WTC11 (cell line): ENCODE data around the gene BAIAP3. TPM values are rescaled to one million over a fixed set of nuclear protein-coding genes. Genes with fewer than 3 reads are reported as not detected.

ENCODE experiments used
- ATAC-seq: fragments of 200-7000 bp; cut with Tn5 transposase; 2 replicates; pipeline ENCODE4 v1.10.0; 2021; ENCODE audit warnings: mild to moderate bottlenecking, moderate library complexity
- CTCF ChIA-PET: fragments of 300-600 bp; sonication (Branson Sonifier 250); formaldehyde crosslinking; loops from one replicate; lab custom pipeline; 2021; ENCODE audit warnings: antibody characterized with exemption; lab: Charles Lee
- POLR2A ChIA-PET: fragments of 350-600 bp; sonication (Branson Sonifier 250); formaldehyde crosslinking; loops from one replicate; lab custom pipeline; 2021; ENCODE audit warnings: antibody characterized with exemption; lab: Charles Lee
- DNase-seq: peaks from one replicate; pipeline ENCODE4 v3.0.0; 2021; ENCODE audit warnings: low spot score
- H3K27ac Mint-ChIP-seq: 2 replicates; pipeline ENCODE4 v1.8.0; 2021; ENCODE audit warnings: mixed read lengths
- H3K27me3 Mint-ChIP-seq: 2 replicates; pipeline ENCODE4 v1.8.0; 2021; ENCODE audit warnings: low read depth, mild to moderate bottlenecking, moderate library complexity, mixed read lengths
- H3K36me3 Mint-ChIP-seq: 2 replicates; pipeline ENCODE4 v1.8.0; 2021; ENCODE audit warnings: mixed read lengths
- H3K4me1 Mint-ChIP-seq: 2 replicates; pipeline ENCODE4 v1.8.0; 2022; ENCODE audit warnings: mixed read lengths
- H3K4me3 Mint-ChIP-seq: 2 replicates; pipeline ENCODE4 v1.8.0; 2021; ENCODE audit warnings: mild to moderate bottlenecking, moderate library complexity, mixed read lengths
- H3K9me3 Mint-ChIP-seq: 2 replicates; pipeline ENCODE4 v1.8.0; 2021; ENCODE audit warnings: mixed read lengths
- ATF6 ChIP-seq: sonication (generic); formaldehyde crosslinking; IDR thresholded peaks from 2 replicates; pipeline ENCODE4 v1.8.1; 2023; ENCODE audit warnings: mild to moderate bottlenecking, missing genetic modification reagents
- CREB1 ChIP-seq: sonication (generic); formaldehyde crosslinking; IDR thresholded peaks from 2 replicates; pipeline ENCODE4 v1.8.0; 2023; ENCODE audit warnings: mild to moderate bottlenecking, missing genetic modification reagents
- CREM ChIP-seq: sonication (generic); formaldehyde crosslinking; IDR thresholded peaks from 2 replicates; pipeline ENCODE4 v1.8.1; 2022; ENCODE audit warnings: mild to moderate bottlenecking, missing genetic modification reagents, moderate library complexity
- EMX1 ChIP-seq: fragments of 250-450 bp; sonication (Bioruptor Pico); IDR thresholded peaks from 2 replicates; pipeline ENCODE4 v1.8.0; 2021; ENCODE audit warnings: mild to moderate bottlenecking
- FOXP1 ChIP-seq: sonication (generic); formaldehyde crosslinking; IDR thresholded peaks from 2 replicates; pipeline ENCODE4 v1.8.0; 2022; ENCODE audit warnings: missing genetic modification reagents, mild to moderate bottlenecking, moderate library complexity, borderline replicate concordance
- GTF2I ChIP-seq: fragments of 250-450 bp; sonication (Bioruptor Pico); conservative IDR thresholded peaks from 2 replicates; pipeline ENCODE4 v1.4.0; 2021; ENCODE audit warnings: mild to moderate bottlenecking
- HMGXB4 ChIP-seq: sonication (generic); formaldehyde crosslinking; IDR thresholded peaks from 2 replicates; pipeline ENCODE4 v1.8.1; 2023; ENCODE audit warnings: mild to moderate bottlenecking, moderate library complexity, missing genetic modification reagents
- IRF1 ChIP-seq: sonication (generic); formaldehyde crosslinking; IDR thresholded peaks from 2 replicates; pipeline ENCODE4 v1.8.0; 2023; ENCODE audit warnings: missing genetic modification reagents
- NR2C2 ChIP-seq: sonication (generic); formaldehyde crosslinking; IDR thresholded peaks from 2 replicates; pipeline ENCODE4 v1.8.0; 2022; ENCODE audit warnings: mild to moderate bottlenecking, missing genetic modification reagents
- RELA ChIP-seq: sonication (generic); formaldehyde crosslinking; IDR thresholded peaks from 2 replicates; pipeline ENCODE4 v1.8.1; 2022; ENCODE audit warnings: missing genetic modification reagents, mild to moderate bottlenecking, borderline replicate concordance
- RORB ChIP-seq: fragments of 250-450 bp; sonication (Bioruptor Pico); IDR thresholded peaks from 2 replicates; pipeline ENCODE4 v1.9.0; 2021; ENCODE audit warnings: mild to moderate bottlenecking
- SMAD3 ChIP-seq: sonication (generic); formaldehyde crosslinking; IDR thresholded peaks from 2 replicates; pipeline ENCODE4 v1.8.0; 2022; ENCODE audit warnings: missing genetic modification reagents, mild to moderate bottlenecking, borderline replicate concordance
- SMAD4 ChIP-seq: sonication (generic); formaldehyde crosslinking; IDR thresholded peaks from 2 replicates; pipeline ENCODE4 v1.8.0; 2022; ENCODE audit warnings: mild to moderate bottlenecking, missing genetic modification reagents
- ZBTB43 ChIP-seq: sonication (generic); formaldehyde crosslinking; IDR thresholded peaks from 2 replicates; pipeline ENCODE4 v1.8.1; 2023; ENCODE audit warnings: mild to moderate bottlenecking, missing genetic modification reagents
- ZNF121 ChIP-seq: sonication (generic); formaldehyde crosslinking; IDR thresholded peaks from 2 replicates; pipeline ENCODE4 v1.8.0; 2023; ENCODE audit warnings: missing genetic modification reagents
- ZNF232 ChIP-seq: sonication (generic); formaldehyde crosslinking; IDR thresholded peaks from 2 replicates; pipeline ENCODE4 v1.8.0; 2022; ENCODE audit warnings: mild to moderate bottlenecking, missing genetic modification reagents
- ZNF263 ChIP-seq: sonication (generic); formaldehyde crosslinking; IDR thresholded peaks from 2 replicates; pipeline ENCODE4 v1.8.1; 2022; ENCODE audit warnings: low read depth, mild to moderate bottlenecking, moderate library complexity, missing genetic modification reagents
- ZNF671 ChIP-seq: fragments of 250-450 bp; sonication (Bioruptor Pico); IDR thresholded peaks from 2 replicates; pipeline ENCODE4 v1.8.0; 2021; ENCODE audit warnings: mild to moderate bottlenecking
- total RNA-seq: library from RNA; stranded (reverse); gene quantifications from 3 replicates; pipeline ENCODE4 v1.2.3, GENCODE V29; 2021
- TF ChIP-seq, protein P1 (sequence below): sonication (generic); formaldehyde crosslinking; IDR thresholded peaks from 2 replicates; pipeline ENCODE4 v1.8.1; 2022; ENCODE audit warnings: mild to moderate bottlenecking, missing genetic modification reagents, moderate library complexity, borderline replicate concordance
- TF ChIP-seq, protein P2 (sequence below): fragments of 250-450 bp; sonication (Bioruptor Pico); IDR thresholded peaks from 2 replicates; pipeline ENCODE4 v2.1.2; 2022; ENCODE audit warnings: mild to moderate bottlenecking, moderate library complexity
- TF ChIP-seq, protein P3 (sequence below): sonication (generic); formaldehyde crosslinking; IDR thresholded peaks from 2 replicates; pipeline ENCODE4 v1.8.1; 2023; ENCODE audit warnings: mild to moderate bottlenecking, missing genetic modification reagents, borderline replicate concordance
- TF ChIP-seq, protein P4 (sequence below): sonication (generic); formaldehyde crosslinking; IDR thresholded peaks from 2 replicates; pipeline ENCODE4 v1.8.0; 2022; ENCODE audit warnings: mild to moderate bottlenecking, missing genetic modification reagents
- TF ChIP-seq, protein P5 (sequence below): fragments of 250-450 bp; sonication (Bioruptor Pico); conservative IDR thresholded peaks from 2 replicates; pipeline ENCODE4 v1.9.0; 2021; ENCODE audit warnings: mild to moderate bottlenecking

BAIAP3 gene
- total RNA-seq, 1 experiment from 2014 or later = 18.8 TPM

GRCh38 chr16:1330260-1330914 is 3.1 kb upstream of the BAIAP3 start:
- Mint-ChIP-seq H3K27me3 (peaks cover 21% of the 10 kb centered on the region), H3K4me1 (peaks cover 17% of the 10 kb centered on the region), H3K36me3 (no peaks in the 10 kb centered on the region), H3K4me3 (no peak overlapping the region), H3K27ac (no peak overlapping the region), H3K9me3 (no peaks in the 10 kb centered on the region)
- DNase-seq (peak; percentile 82), ATAC-seq (peak; percentile 41)
- ChIA-PET CTCF (interaction anchor here (0.5 to 2.2 kb wide), 23 partner anchors 12 to 274 kb away, joined by 3 to 16 read pairs (median 4); partner anchors contain the start of genes TELO2, UBE2I and UQCC4), POLR2A (no interaction called here)
- TF ChIP-seq CREB1 (CRISPR knock-in tag) (no peak), IRF1 (CRISPR knock-in tag) (no peak), ZBTB43 (CRISPR knock-in tag) (no peak), GTF2I (CRISPR knock-in tag) (no peak), NR2C2 (no peak), ZNF671 (no peak), SMAD3 (CRISPR knock-in tag) (no peak), CREM (no peak), FOXP1 (CRISPR knock-in tag) (no peak), ATF6 (CRISPR knock-in tag) (no peak), HMGXB4 (CRISPR knock-in tag) (0 out of 2 replicates have a peak, but pooled peaks have one; percentile 32), RORB (no peak), ZNF232 (CRISPR knock-in tag) (no peak), SMAD4 (CRISPR knock-in tag) (no peak), EMX1 (no peak), ZNF121 (CRISPR knock-in tag) (no peak), RELA (CRISPR knock-in tag) (no peak), ZNF263 (CRISPR knock-in tag) (0 out of 2 replicates have a peak, but pooled peaks have one; percentile 37)
- TF ChIP-seq, protein P1, sequence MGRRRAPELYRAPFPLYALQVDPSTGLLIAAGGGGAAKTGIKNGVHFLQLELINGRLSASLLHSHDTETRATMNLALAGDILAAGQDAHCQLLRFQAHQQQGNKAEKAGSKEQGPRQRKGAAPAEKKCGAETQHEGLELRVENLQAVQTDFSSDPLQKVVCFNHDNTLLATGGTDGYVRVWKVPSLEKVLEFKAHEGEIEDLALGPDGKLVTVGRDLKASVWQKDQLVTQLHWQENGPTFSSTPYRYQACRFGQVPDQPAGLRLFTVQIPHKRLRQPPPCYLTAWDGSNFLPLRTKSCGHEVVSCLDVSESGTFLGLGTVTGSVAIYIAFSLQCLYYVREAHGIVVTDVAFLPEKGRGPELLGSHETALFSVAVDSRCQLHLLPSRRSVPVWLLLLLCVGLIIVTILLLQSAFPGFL = no peak
- TF ChIP-seq, protein P2, sequence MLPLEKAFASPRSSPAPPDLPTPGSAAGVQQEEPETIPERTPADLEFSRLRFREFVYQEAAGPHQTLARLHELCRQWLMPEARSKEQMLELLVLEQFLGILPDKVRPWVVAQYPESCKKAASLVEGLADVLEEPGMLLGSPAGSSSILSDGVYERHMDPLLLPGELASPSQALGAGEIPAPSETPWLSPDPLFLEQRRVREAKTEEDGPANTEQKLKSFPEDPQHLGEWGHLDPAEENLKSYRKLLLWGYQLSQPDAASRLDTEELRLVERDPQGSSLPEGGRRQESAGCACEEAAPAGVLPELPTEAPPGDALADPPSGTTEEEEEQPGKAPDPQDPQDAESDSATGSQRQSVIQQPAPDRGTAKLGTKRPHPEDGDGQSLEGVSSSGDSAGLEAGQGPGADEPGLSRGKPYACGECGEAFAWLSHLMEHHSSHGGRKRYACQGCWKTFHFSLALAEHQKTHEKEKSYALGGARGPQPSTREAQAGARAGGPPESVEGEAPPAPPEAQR (CRISPR knock-in tag) = no peak
- TF ChIP-seq, protein P3, sequence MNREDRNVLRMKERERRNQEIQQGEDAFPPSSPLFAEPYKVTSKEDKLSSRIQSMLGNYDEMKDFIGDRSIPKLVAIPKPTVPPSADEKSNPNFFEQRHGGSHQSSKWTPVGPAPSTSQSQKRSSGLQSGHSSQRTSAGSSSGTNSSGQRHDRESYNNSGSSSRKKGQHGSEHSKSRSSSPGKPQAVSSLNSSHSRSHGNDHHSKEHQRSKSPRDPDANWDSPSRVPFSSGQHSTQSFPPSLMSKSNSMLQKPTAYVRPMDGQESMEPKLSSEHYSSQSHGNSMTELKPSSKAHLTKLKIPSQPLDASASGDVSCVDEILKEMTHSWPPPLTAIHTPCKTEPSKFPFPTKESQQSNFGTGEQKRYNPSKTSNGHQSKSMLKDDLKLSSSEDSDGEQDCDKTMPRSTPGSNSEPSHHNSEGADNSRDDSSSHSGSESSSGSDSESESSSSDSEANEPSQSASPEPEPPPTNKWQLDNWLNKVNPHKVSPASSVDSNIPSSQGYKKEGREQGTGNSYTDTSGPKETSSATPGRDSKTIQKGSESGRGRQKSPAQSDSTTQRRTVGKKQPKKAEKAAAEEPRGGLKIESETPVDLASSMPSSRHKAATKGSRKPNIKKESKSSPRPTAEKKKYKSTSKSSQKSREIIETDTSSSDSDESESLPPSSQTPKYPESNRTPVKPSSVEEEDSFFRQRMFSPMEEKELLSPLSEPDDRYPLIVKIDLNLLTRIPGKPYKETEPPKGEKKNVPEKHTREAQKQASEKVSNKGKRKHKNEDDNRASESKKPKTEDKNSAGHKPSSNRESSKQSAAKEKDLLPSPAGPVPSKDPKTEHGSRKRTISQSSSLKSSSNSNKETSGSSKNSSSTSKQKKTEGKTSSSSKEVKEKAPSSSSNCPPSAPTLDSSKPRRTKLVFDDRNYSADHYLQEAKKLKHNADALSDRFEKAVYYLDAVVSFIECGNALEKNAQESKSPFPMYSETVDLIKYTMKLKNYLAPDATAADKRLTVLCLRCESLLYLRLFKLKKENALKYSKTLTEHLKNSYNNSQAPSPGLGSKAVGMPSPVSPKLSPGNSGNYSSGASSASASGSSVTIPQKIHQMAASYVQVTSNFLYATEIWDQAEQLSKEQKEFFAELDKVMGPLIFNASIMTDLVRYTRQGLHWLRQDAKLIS (CRISPR knock-in tag) = no peak
- TF ChIP-seq, protein P4, sequence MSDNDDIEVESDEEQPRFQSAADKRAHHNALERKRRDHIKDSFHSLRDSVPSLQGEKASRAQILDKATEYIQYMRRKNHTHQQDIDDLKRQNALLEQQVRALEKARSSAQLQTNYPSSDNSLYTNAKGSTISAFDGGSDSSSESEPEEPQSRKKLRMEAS = no peak
- TF ChIP-seq, protein P5, sequence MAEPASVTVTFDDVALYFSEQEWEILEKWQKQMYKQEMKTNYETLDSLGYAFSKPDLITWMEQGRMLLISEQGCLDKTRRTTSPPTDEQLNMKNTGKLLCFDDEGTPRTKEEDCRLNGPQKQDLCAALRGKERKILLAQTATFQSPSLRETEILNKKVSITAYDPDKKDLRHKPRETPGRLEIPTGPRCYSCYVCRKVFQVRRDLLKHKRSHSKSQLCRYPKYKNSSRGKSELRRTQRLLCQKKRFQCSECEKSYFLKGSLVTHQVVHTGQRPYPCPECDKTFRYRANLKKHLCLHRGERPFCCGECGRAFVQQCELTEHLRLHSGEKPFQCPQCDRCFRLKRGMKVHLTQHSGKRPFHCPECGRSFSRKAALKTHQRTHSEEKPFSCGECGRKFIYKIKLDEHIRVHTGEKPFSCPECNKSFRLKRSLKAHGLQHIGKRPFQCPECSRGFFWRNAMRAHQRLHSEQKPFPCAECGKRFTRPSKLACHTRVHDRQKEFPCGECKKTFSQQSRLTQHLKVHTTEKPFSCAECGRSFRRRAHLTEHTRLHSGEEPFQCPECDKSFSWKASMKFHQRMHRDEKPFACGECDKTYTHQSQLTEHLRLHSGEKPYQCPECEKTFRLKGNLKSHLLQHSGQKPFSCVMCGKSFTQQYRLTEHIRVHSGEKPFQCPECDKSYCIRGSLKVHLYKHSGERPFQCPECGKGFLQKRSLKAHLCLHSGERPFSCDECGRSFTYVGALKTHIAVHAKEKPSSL (CRISPR knock-in tag) = no peak
